K562 (cell line): Measurements from ENCODE around the gene SEPTIN12. TPM values are rescaled to one million over a fixed set of nuclear protein-coding genes. Genes with fewer than 3 reads are reported as not detected.

Experiments used
- BRF1 ChIP-seq: IDR thresholded peaks from 3 replicates; pipeline ENCODE4 v1.6.1; 2011; ENCODE audit warnings: borderline replicate concordance, mild to moderate bottlenecking; ENCODE audit not compliant: insufficient read length; ENCODE audit errors: extremely low read depth
- CBFA2T2 ChIP-seq: fragments of 450-650 bp; conservative IDR thresholded peaks from 2 replicates; pipeline ENCODE4 v1.6.1; 2017; ENCODE audit warnings: mild to moderate bottlenecking
- CCAR2 ChIP-seq: fragments of 200-400 bp; formaldehyde crosslinking; IDR thresholded peaks from 2 replicates; pipeline ENCODE4 v1.6.1; 2017; ENCODE audit warnings: mild to moderate bottlenecking, low read depth, low read length
- CHD2 ChIP-seq: IDR thresholded peaks from 2 replicates; pipeline ENCODE4 v1.6.1; 2011; ENCODE audit warnings: low read depth, low read length
- CREB1 ChIP-seq, 2 experiments: sonication (generic) in 1 of 2; formaldehyde crosslinking in 1 of 2; IDR thresholded peaks; 2 replicates each; pipeline versions ENCODE4 v1.6.1 to v1.8.0; 2012 to 2022; ENCODE audit warnings: inconsistent platforms in 1 of 2, mild to moderate bottlenecking in 1 of 2, missing genetic modification reagents in 1 of 2, moderate library complexity in 1 of 2
- DACH1 ChIP-seq: fragments of 450-650 bp; IDR thresholded peaks from 2 replicates; pipeline ENCODE4 v1.6.1; 2018; ENCODE audit not compliant: partially characterized antibody
- DNMT1 ChIP-seq: fragments of 450-650 bp; IDR thresholded peaks from 2 replicates; pipeline ENCODE4 v1.6.1; 2016; ENCODE audit warnings: antibody characterized with exemption, mild to moderate bottlenecking
- GATAD2B ChIP-seq: fragments of 450-650 bp; IDR thresholded peaks from 2 replicates; pipeline ENCODE4 v1.6.1; 2017; ENCODE audit warnings: mild to moderate bottlenecking, borderline replicate concordance
- IFI16 ChIP-seq: fragments of 250-450 bp; sonication (Bioruptor Pico); IDR thresholded peaks from 2 replicates; pipeline ENCODE4 v2.1.2; 2022; ENCODE audit warnings: mild to moderate bottlenecking, inconsistent platforms
- JUND ChIP-seq, 2 experiments: IDR thresholded peaks; 2 replicates in 1 of 2; 3 replicates in 1 of 2; pipeline ENCODE4 v1.6.1; 2011; ENCODE audit warnings: borderline replicate concordance in 2 of 2, low read depth in 2 of 2, low read length in 2 of 2, improper control_type of control experiment in 1 of 2, missing biosample characterization in 1 of 2, missing genetic modification characterization in 1 of 2, missing genetic modification reagents in 1 of 2
- MCM5 ChIP-seq: fragments of 450-650 bp; IDR thresholded peaks from 2 replicates; pipeline ENCODE4 v1.6.1; 2016; ENCODE audit warnings: low read depth
- MTA1 ChIP-seq: fragments of 450-650 bp; IDR thresholded peaks from 2 replicates; pipeline ENCODE4 v1.6.1; 2017; ENCODE audit warnings: borderline replicate concordance
- NCOA4 ChIP-seq: fragments of 450-650 bp; IDR thresholded peaks from 2 replicates; pipeline ENCODE4 v1.6.1; 2018; ENCODE audit warnings: mild to moderate bottlenecking; ENCODE audit not compliant: partially characterized antibody
- POLR2B ChIP-seq: fragments of 450-650 bp; IDR thresholded peaks from 2 replicates; pipeline ENCODE4 v1.6.1; 2018; ENCODE audit warnings: low read depth; ENCODE audit not compliant: partially characterized antibody
- PYGO2 ChIP-seq: fragments of 450-650 bp; IDR thresholded peaks from 2 replicates; pipeline ENCODE4 v1.6.1; 2016; ENCODE audit warnings: mild to moderate bottlenecking, missing genetic modification characterization, moderate library complexity, missing compliant biosample characterization
- RFX5 ChIP-seq: IDR thresholded peaks from 2 replicates; pipeline ENCODE4 v1.6.1; 2011; ENCODE audit warnings: low read depth, mild to moderate bottlenecking, improper control_type of control experiment, low read length
- SRSF1 ChIP-seq: fragments of 200-400 bp; formaldehyde crosslinking; IDR thresholded peaks from 2 replicates; pipeline ENCODE4 v1.6.1; 2017; ENCODE audit warnings: mild to moderate bottlenecking, low read depth, low read length, moderate library complexity
- TAF7 ChIP-seq: fragments of 450-650 bp; IDR thresholded peaks from 2 replicates; pipeline ENCODE4 v1.6.1; 2016; ENCODE audit warnings: missing genetic modification characterization, missing compliant biosample characterization
- TAF9B ChIP-seq: fragments of 450-650 bp; IDR thresholded peaks from 2 replicates; pipeline ENCODE4 v1.6.1; 2018; ENCODE audit warnings: mild to moderate bottlenecking; ENCODE audit not compliant: partially characterized antibody
- TBP ChIP-seq: optimal IDR thresholded peaks from 2 replicates; pipeline ENCODE3; 2011; ENCODE audit warnings: low read depth, low read length, improper control_type of control experiment
- THRAP3 ChIP-seq: fragments of 450-650 bp; IDR thresholded peaks from 2 replicates; pipeline ENCODE4 v1.6.1; 2016; ENCODE audit warnings: mild to moderate bottlenecking, inconsistent platforms, borderline replicate concordance
- TRIM28 ChIP-seq: fragments of 450-650 bp; IDR thresholded peaks from 2 replicates; pipeline ENCODE4 v1.6.1; 2017
- ZBED1 ChIP-seq: IDR thresholded peaks from 2 replicates; pipeline ENCODE4 v1.6.1; 2014
- ZNF197 ChIP-seq: fragments of 200-800 bp; sonication (Bioruptor generic); IDR thresholded peaks from 2 replicates; pipeline ENCODE4 v1.6.1; 2016; ENCODE audit warnings: low read depth, missing genetic modification characterization, missing compliant biosample characterization
- ZNF282 ChIP-seq: sonication (generic); formaldehyde crosslinking; IDR thresholded peaks from 2 replicates; pipeline ENCODE4 v1.8.1; 2023; ENCODE audit warnings: missing genetic modification reagents
- polyA plus RNA-seq, 8 experiments: library from polyadenylated mRNA; depleted of rRNA in 4 of 8; stranded (reverse) in 5 of 8; unstranded in 3 of 8; fragments of >200 nt; fragmentation: Nextera tagmentation in 2 of 8; fragmentation: Illumina TruSeq in 1 of 8; extraction: Ambion mirVana in 2 of 8; extraction: Trizol in 1 of 8; gene quantifications; 2 replicates each; pipeline versions ENCODE4 v1.2.1 to v1.2.3, GENCODE V29; 2011 to 2014; ENCODE audit warnings: inconsistent platforms in 1 of 8, missing spikeins in 1 of 8
- total RNA-seq, 7 experiments: library from RNA; depleted of rRNA in 6 of 7; stranded (reverse); fragments of >200 nt in 6 of 7; fragmentation: Illumina TruSeq in 2 of 7; extraction: Trizol in 2 of 7; gene quantifications; 2 replicates each; pipeline versions ENCODE4 v1.2.1 to v1.2.3, GENCODE V29; 2011 to 2021; ENCODE audit warnings: low replicate concordance in 1 of 7
- TF ChIP-seq, protein P1 (sequence below): fragments of 250-450 bp; sonication (Bioruptor Pico); IDR thresholded peaks from 2 replicates; pipeline ENCODE4 v1.8.0; 2021; ENCODE audit warnings: moderate library complexity, mild to moderate bottlenecking, inconsistent platforms
- TF ChIP-seq, protein P2 (sequence below): fragments of 250-450 bp; sonication (Bioruptor Pico); IDR thresholded peaks from 2 replicates; pipeline ENCODE4 v1.5.0; 2020; ENCODE audit warnings: mild to moderate bottlenecking, borderline replicate concordance
- TF ChIP-seq, protein P3 (sequence below), 2 experiments: fragments of 250-450 bp in 1 of 2; fragments of 450-650 bp in 1 of 2; sonication (Bioruptor Pico) in 1 of 2; IDR thresholded peaks; 2 replicates each; pipeline versions ENCODE4 v1.6.1 to v1.8.0; 2016 to 2021; ENCODE audit warnings: mild to moderate bottlenecking in 2 of 2, moderate library complexity in 2 of 2, missing compliant biosample characterization in 1 of 2, missing genetic modification characterization in 1 of 2

SEPTIN12 gene
- total and polyA plus RNA-seq, 9 of the 15 experiments (the other 6 are each of a cell fraction or from before 2014, with no cell fraction given), result not detected

DNA sequence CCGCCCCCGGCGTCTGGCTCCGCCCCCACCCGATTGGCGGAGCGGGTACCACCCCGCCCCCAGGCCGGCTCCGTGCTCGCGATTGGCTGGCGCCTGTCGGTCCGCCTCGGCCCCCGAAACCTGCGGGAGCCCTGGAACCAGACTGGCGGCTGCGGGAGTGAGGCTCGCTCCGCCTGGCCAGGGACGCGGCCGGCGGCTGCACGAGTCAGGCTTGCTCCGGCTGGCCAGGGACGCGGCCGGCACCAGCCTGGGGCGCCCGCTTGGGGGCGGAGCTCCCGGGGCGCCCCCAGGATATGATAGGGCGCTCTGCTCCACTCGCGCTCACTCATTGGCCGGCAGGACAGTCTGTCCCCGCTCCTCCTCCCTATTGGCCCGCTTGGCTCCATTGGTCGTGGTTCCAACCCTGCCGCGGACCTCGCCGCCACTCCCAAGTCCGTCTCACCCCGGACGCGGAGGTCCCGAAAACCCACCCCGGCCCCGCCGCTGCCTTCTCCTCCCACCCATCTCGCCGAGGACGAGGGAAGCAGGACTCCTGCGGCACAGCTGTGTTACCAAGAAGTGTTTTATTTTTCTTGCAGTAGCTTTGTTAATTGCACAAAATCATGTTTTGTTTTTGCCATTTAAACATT is 14.6 kb upstream of the SEPTIN12 start (continued):
- TF ChIP-seq SRSF1 (0 out of 2 replicates have a peak, but pooled peaks have one; percentile 15), TBP (peak; percentile 41), BRF1 (no peak), CBFA2T2 (no peak), CREB1 (IDR thresholded peaks at IDR 0.05) (no peak), CREB1 (CRISPR knock-in tag; IDR thresholded peaks at IDR 0.05) (peak; percentile 11; the same call in 1 of the 2 replicates), JUND (IDR thresholded peaks at IDR 0.05; ENCODE audit: borderline replicate concordance, low read depth, low read length) (0 out of 2 replicates have a peak, but pooled peaks have one; percentile 10), JUND (tag; IDR thresholded peaks at IDR 0.05; ENCODE audit: borderline replicate concordance, low read depth, low read length) (no peak), CCAR2 (no peak), MTA1 (no peak), RFX5 (no peak), TRIM28 (no peak), DACH1 (no peak), POLR2B (peak; percentile 38), GATAD2B (no peak), ZBED1 (no peak), MCM5 (no peak), IFI16 (CRISPR knock-in tag) (no peak), ZNF282 (no peak), ZNF197 (no peak), TAF7 (no peak), CHD2 (peak; percentile 86), TAF9B (no peak), DNMT1 (no peak), NCOA4 (no peak), PYGO2 (tag) (no peak), THRAP3 (no peak)
- TF ChIP-seq, protein P1, sequence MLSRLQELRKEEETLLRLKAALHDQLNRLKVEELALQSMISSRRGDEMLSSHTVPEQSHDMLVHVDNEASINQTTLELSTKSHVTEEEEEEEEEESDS, result no peak
- TF ChIP-seq, protein P2, sequence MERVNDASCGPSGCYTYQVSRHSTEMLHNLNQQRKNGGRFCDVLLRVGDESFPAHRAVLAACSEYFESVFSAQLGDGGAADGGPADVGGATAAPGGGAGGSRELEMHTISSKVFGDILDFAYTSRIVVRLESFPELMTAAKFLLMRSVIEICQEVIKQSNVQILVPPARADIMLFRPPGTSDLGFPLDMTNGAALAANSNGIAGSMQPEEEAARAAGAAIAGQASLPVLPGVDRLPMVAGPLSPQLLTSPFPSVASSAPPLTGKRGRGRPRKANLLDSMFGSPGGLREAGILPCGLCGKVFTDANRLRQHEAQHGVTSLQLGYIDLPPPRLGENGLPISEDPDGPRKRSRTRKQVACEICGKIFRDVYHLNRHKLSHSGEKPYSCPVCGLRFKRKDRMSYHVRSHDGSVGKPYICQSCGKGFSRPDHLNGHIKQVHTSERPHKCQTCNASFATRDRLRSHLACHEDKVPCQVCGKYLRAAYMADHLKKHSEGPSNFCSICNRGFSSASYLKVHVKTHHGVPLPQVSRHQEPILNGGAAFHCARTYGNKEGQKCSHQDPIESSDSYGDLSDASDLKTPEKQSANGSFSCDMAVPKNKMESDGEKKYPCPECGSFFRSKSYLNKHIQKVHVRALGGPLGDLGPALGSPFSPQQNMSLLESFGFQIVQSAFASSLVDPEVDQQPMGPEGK (CRISPR knock-in tag), result no peak
- TF ChIP-seq, protein P3, sequence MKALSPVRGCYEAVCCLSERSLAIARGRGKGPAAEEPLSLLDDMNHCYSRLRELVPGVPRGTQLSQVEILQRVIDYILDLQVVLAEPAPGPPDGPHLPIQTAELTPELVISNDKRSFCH (CRISPR knock-in tag; IDR thresholded peaks at IDR 0.05), result no peak
- TF ChIP-seq, protein P3 (tag; IDR thresholded peaks at IDR 0.05), result no peak
